ENCODE measurements around the gene AQP3. TPM values are rescaled to one million over a fixed set of nuclear protein-coding genes. Genes with fewer than 3 reads are reported as not detected.

Gene AQP3
- total and polyA plus RNA-seq, 2 of the 8 experiments (the other 6 are each of a cell fraction or from before 2014, with no cell fraction given), result 2.6 to 7.6 TPM

DNA sequence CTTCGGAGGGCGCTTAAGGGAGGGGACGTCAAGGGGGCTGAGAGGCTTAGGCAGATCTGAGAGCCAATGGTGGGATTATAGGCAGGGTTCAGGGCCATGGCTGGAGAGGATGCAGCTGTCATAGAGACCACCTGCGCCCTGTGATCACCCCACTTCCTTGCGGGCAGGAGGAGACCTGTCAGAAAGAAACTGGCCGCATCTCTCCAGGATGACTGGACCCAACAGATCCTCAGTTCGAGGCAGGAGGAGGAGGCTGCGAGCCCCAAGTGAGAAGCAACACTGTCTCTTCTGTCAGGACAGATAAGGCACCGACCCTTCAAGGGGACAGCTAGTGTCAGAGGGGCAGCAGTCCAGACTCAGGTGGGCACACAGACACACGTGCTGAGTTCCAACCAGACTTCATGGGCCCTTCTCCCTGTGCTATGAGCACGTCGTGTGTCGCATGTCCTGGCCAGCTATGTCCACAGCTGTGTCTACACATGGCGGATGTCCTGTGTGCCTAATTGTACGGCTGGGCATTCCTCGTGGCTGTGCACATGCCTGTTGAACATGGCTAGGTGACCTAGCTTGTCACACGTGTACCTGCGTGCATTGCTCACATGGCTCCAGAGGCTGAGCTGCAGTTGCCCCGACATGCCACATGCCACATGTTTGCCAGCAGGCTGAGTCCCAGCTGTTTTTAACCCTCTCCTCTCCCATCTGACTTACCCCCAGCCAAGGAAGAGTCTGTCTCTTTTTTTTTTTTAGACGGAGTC is 583 bp upstream of the AQP3 start (continued):
- TF ChIP-seq, protein P1, sequence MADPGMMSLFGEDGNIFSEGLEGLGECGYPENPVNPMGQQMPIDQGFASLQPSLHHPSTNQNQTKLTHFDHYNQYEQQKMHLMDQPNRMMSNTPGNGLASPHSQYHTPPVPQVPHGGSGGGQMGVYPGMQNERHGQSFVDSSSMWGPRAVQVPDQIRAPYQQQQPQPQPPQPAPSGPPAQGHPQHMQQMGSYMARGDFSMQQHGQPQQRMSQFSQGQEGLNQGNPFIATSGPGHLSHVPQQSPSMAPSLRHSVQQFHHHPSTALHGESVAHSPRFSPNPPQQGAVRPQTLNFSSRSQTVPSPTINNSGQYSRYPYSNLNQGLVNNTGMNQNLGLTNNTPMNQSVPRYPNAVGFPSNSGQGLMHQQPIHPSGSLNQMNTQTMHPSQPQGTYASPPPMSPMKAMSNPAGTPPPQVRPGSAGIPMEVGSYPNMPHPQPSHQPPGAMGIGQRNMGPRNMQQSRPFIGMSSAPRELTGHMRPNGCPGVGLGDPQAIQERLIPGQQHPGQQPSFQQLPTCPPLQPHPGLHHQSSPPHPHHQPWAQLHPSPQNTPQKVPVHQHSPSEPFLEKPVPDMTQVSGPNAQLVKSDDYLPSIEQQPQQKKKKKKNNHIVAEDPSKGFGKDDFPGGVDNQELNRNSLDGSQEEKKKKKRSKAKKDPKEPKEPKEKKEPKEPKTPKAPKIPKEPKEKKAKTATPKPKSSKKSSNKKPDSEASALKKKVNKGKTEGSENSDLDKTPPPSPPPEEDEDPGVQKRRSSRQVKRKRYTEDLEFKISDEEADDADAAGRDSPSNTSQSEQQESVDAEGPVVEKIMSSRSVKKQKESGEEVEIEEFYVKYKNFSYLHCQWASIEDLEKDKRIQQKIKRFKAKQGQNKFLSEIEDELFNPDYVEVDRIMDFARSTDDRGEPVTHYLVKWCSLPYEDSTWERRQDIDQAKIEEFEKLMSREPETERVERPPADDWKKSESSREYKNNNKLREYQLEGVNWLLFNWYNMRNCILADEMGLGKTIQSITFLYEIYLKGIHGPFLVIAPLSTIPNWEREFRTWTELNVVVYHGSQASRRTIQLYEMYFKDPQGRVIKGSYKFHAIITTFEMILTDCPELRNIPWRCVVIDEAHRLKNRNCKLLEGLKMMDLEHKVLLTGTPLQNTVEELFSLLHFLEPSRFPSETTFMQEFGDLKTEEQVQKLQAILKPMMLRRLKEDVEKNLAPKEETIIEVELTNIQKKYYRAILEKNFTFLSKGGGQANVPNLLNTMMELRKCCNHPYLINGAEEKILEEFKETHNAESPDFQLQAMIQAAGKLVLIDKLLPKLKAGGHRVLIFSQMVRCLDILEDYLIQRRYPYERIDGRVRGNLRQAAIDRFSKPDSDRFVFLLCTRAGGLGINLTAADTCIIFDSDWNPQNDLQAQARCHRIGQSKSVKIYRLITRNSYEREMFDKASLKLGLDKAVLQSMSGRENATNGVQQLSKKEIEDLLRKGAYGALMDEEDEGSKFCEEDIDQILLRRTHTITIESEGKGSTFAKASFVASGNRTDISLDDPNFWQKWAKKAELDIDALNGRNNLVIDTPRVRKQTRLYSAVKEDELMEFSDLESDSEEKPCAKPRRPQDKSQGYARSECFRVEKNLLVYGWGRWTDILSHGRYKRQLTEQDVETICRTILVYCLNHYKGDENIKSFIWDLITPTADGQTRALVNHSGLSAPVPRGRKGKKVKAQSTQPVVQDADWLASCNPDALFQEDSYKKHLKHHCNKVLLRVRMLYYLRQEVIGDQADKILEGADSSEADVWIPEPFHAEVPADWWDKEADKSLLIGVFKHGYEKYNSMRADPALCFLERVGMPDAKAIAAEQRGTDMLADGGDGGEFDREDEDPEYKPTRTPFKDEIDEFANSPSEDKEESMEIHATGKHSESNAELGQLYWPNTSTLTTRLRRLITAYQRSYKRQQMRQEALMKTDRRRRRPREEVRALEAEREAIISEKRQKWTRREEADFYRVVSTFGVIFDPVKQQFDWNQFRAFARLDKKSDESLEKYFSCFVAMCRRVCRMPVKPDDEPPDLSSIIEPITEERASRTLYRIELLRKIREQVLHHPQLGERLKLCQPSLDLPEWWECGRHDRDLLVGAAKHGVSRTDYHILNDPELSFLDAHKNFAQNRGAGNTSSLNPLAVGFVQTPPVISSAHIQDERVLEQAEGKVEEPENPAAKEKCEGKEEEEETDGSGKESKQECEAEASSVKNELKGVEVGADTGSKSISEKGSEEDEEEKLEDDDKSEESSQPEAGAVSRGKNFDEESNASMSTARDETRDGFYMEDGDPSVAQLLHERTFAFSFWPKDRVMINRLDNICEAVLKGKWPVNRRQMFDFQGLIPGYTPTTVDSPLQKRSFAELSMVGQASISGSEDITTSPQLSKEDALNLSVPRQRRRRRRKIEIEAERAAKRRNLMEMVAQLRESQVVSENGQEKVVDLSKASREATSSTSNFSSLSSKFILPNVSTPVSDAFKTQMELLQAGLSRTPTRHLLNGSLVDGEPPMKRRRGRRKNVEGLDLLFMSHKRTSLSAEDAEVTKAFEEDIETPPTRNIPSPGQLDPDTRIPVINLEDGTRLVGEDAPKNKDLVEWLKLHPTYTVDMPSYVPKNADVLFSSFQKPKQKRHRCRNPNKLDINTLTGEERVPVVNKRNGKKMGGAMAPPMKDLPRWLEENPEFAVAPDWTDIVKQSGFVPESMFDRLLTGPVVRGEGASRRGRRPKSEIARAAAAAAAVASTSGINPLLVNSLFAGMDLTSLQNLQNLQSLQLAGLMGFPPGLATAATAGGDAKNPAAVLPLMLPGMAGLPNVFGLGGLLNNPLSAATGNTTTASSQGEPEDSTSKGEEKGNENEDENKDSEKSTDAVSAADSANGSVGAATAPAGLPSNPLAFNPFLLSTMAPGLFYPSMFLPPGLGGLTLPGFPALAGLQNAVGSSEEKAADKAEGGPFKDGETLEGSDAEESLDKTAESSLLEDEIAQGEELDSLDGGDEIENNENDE (IDR thresholded peaks at IDR 0.05; ENCODE audit: insufficient replicate concordance, low read length), result no peak
- no peak for TF ChIP-seq YY1 (IDR thresholded peaks at IDR 0.05; ENCODE audit: low read depth, low read length)
- no peak for TF ChIP-seq TCF12 (IDR thresholded peaks at IDR 0.05; ENCODE audit: low read depth, low read length)
